Prostate gland (tissue), 2 donors: ENCODE measurements around the gene SIM1.

Experiments used
- CTCF ChIP-seq, 4 experiments: fragments of 200-600 bp in 2 of 4; fragments of 450-650 bp in 2 of 4; sonication (generic) in 2 of 4; IDR thresholded peaks; 1 replicate in 3 of 4; 2 replicates in 1 of 4; pipeline ENCODE4 v1.5.1; 2016 to 2019; ENCODE audit warnings: antibody characterized with exemption in 4 of 4, mild to moderate bottlenecking in 2 of 4, moderate library complexity in 2 of 4
- POLR2AphosphoS5 ChIP-seq: sonication (generic); formaldehyde crosslinking; IDR thresholded peaks from one replicate; pipeline ENCODE4 v1.6.1; 2017; ENCODE audit warnings: antibody characterized with exemption

- TF ChIP-seq POLR2AphosphoS5 (no peak), CTCF (IDR thresholded peaks at IDR 0.05) (peak in 3 of 4 experiments; percentile 48 to 62 (median 53))
These were observed 14.7 kb upstream of the SIM1 start for GRCh38 chr6:100479179-100480035.
